HG03066 (cell line): ENCODE data around the gene EEPD1.
"Not testable (repeated sequence)": the region's sequence is repeated elsewhere in the genome, so short reads cannot be mapped to it uniquely, and the experiment has no call there.

Experiments used
- ATAC-seq: cut with Tn5 transposase; IDR thresholded peaks from one replicate; pipeline ENCODE4 v1.9.1; 2021; ENCODE audit warnings: low read depth; ENCODE audit not compliant: unreplicated experiment

The EEPD1 gene

GRCh38 chr7:36128448-36129047, 24.5 kb upstream of the EEPD1 start:
- ATAC-seq, result no peak

GRCh38 chr7:36129048-36129534, 24.0 kb upstream of the EEPD1 start:
- ATAC-seq, result no peak

GRCh38 chr7:36130236-36130945, 22.7 kb upstream of the EEPD1 start:
- ATAC-seq, result no peak

GRCh38 chr7:36131026-36131425, 22.0 kb upstream of the EEPD1 start:
- no peak for ATAC-seq

GRCh38 chr7:36131499-36131898, 21.6 kb upstream of the EEPD1 start:
- ATAC-seq, result no peak

- ATAC-seq, result no peak
Measured at GRCh38 chr7:36132012-36132411, 21.0 kb upstream of the EEPD1 start.

GRCh38 chr7:36135700-36136099, 17.4 kb upstream of the EEPD1 start:
- ATAC-seq, result no peak

- no peak for ATAC-seq
Measured at GRCh38 chr7:36137258-36137657, 15.8 kb upstream of the EEPD1 start.

- no peak for ATAC-seq
Measured at GRCh38 chr7:36137754-36138153, 15.3 kb upstream of the EEPD1 start.

GRCh38 chr7:36138209-36138608, 14.8 kb upstream of the EEPD1 start:
- no peak for ATAC-seq

- ATAC-seq, result no peak
Measured at GRCh38 chr7:36141351-36141750, 11.7 kb upstream of the EEPD1 start.

- no peak for ATAC-seq
Measured at GRCh38 chr7:36141850-36142249, 11.2 kb upstream of the EEPD1 start.

- ATAC-seq, result no peak
Measured at GRCh38 chr7:36144189-36144588, 8.9 kb upstream of the EEPD1 start.

GRCh38 chr7:36145686-36146085, 7.4 kb upstream of the EEPD1 start:
- no peak for ATAC-seq

GRCh38 chr7:36147361-36147760, 5.7 kb upstream of the EEPD1 start:
- no peak for ATAC-seq

GRCh38 chr7:36148422-36149065, 4.5 kb upstream of the EEPD1 start:
- ATAC-seq, result no peak

- not testable (repeated sequence) for ATAC-seq
Measured at GRCh38 chr7:36149240-36149639, 3.8 kb upstream of the EEPD1 start.

GRCh38 chr7:36149694-36150452, 3.2 kb upstream of the EEPD1 start:
- ATAC-seq, result no peak

- ATAC-seq, result no peak
Measured at GRCh38 chr7:36151921-36152755, 916 bp upstream of the EEPD1 start.

- peak; percentile 3 for ATAC-seq
Measured at GRCh38 chr7:36153571-36154097, 580 bp downstream of the EEPD1 start.
